Sigmoid colon (tissue), 3 donors: ENCODE data around the gene ANKDD1B.

ENCODE experiments used
- POLR2A ChIP-seq, 2 donors: fragments of 450-650 bp; IDR thresholded peaks; one replicate each; pipeline ENCODE4 v1.6.1; 2016; ENCODE audit warnings: antibody characterized with exemption in 2 of 2, mild to moderate bottlenecking in 2 of 2, moderate library complexity in 2 of 2
- TF ChIP-seq, protein P1 (sequence below), 4 experiments: fragments of 450-650 bp in 3 of 4; fragments of 200-600 bp in 1 of 4; IDR thresholded peaks; one replicate each; pipeline ENCODE4 v1.5.1; 2016 to 2019; ENCODE audit warnings: antibody characterized with exemption in 4 of 4, mild to moderate bottlenecking in 3 of 4, moderate library complexity in 2 of 4

DNA sequence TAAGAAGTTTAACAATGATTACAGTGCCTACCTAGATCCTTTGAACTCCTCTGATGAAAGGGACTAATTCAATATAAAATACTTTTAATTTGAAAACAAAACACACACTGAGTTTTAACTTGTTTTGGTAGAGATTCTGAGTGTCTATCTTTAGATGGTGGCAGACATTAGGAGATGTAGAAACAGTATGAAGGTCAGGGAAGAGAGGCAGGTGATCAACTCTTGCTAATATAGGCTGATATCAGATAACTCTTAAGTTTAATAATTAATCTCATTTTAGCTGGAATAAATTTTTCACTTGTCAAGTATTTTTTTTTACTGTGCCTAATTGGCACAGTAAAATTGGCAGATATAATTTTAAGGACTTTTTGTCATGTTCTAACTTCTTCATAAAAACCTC lies 75.2 kb downstream of the ANKDD1B start:
- TF ChIP-seq, protein P1, sequence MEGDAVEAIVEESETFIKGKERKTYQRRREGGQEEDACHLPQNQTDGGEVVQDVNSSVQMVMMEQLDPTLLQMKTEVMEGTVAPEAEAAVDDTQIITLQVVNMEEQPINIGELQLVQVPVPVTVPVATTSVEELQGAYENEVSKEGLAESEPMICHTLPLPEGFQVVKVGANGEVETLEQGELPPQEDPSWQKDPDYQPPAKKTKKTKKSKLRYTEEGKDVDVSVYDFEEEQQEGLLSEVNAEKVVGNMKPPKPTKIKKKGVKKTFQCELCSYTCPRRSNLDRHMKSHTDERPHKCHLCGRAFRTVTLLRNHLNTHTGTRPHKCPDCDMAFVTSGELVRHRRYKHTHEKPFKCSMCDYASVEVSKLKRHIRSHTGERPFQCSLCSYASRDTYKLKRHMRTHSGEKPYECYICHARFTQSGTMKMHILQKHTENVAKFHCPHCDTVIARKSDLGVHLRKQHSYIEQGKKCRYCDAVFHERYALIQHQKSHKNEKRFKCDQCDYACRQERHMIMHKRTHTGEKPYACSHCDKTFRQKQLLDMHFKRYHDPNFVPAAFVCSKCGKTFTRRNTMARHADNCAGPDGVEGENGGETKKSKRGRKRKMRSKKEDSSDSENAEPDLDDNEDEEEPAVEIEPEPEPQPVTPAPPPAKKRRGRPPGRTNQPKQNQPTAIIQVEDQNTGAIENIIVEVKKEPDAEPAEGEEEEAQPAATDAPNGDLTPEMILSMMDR (IDR thresholded peaks at IDR 0.05): no peak
- no peak for TF ChIP-seq POLR2A (IDR thresholded peaks at IDR 0.05)
